Measurements from ENCODE around the gene ADGRA3. TPM values are rescaled to one million over a fixed set of nuclear protein-coding genes. Genes with fewer than 3 reads are reported as not detected.
A peak's percentile ranks its signal among the peaks of the same experiment; 100 is the strongest.
"Not testable (repeated sequence)": the region's sequence is repeated elsewhere in the genome, so short reads cannot be mapped to it uniquely, and the experiment has no call there.

ADGRA3 gene
- total and polyA plus RNA-seq, 5 donors: 15.6 to 40.4 (median 29.6) TPM

DNA sequence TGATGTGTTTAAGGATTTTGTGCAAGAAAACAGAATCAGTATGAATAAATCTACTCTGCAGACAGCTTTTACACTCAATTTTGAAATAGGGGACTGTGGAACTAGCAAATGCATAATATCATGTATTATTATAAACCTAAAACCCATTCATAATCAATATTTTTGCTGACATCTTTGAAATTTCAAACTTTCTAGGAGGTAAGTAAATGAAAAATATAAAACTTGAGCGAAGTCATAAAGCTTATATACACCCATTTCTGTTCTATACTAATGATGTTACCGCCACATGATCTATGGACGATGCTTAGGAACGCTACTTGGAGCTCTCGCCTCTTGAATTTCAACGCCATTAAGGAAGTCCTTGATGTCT is 38.1 kb downstream of the ADGRA3 start:
- WGBS: 72% methylated on average over 6 of the region's 6 CpGs
- intact Hi-C loops (cut with DNase I): no loop called here
- H3K27me3 ChIP-seq (ENCODE audit: control insufficient read depth, insufficient read depth): no peaks in the 10 kb centered on the region
- H3K9me3 ChIP-seq (ENCODE audit: control insufficient read depth, low read length): no peaks in the 10 kb centered on the region
- no peak for DNase-seq
- H3K4me1 ChIP-seq (ENCODE audit: control insufficient read depth, insufficient read depth, low read length): peaks cover 2% of the 10 kb centered on the region
- no peak for ATAC-seq
- no peak overlapping the region for H3K27ac ChIP-seq (ENCODE audit: low read length)
- no peak overlapping the region for H3K4me3 ChIP-seq (ENCODE audit: low read length)

DNA sequence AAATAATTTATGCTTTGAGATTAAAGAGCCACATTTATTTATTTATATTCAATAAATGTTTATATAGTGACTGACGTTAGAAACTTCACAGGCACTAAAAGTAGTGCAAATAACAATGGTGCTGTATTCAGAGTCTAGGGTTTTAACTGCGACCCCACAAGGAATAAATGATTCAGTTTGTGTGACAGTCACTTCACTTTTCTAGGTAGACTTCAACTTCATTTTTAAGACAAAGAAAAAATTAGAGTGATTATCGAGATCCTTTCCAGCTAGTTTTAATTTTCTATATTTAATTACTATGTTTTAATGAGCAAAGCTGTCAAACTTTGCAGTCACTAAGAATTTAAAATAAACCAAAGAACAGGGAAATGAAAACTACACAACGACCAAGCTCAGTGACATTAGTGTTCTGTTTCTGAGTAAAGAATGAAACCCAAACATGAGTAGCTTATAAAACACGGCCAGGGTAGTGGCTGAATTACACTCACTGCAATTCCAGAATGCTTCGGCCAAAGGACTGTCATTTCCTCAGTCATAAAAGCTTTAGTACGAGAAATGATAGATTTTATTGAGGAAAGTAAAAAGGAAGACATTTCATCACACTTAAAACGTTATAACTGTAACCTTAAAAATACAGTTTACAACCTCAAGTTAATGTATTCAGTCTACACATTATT is 38.6 kb downstream of the ADGRA3 start:
- no peaks in the 10 kb centered on the region for H3K27me3 ChIP-seq (ENCODE audit: control insufficient read depth, insufficient read depth)
- no peak overlapping the region for H3K4me3 ChIP-seq (ENCODE audit: low read length)
- no peak overlapping the region for H3K27ac ChIP-seq (ENCODE audit: low read length)
- 74% methylated on average over 8 of the region's 8 CpGs for WGBS
- no peak for DNase-seq
- no peaks in the 10 kb centered on the region for H3K9me3 ChIP-seq (ENCODE audit: control insufficient read depth, low read length)
- ATAC-seq: no peak
- intact Hi-C loops (cut with DNase I): no loop called here
- H3K4me1 ChIP-seq (ENCODE audit: control insufficient read depth, insufficient read depth, low read length): peaks cover 2% of the 10 kb centered on the region

DNA sequence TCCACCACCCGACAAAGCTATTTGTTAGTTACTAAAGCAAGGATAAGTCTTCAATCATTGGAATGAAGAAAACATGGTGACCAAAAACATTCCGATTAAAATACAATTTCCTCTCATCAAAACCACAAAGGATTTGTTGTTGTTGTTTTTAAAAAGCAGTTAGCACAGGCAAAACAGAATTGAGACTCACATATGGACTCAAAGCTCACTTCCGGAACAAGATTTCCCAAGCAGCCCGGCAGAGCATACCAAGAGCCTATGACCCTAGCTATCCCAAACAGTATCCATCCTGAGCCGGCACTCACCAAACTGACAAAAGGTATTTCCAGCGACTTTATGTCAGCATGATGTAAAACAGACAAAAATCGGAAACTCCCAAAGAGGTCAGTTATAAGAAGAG is 39.9 kb downstream of the ADGRA3 start:
- DNase-seq (no peak), ATAC-seq (no peak)
- peaks cover 2% of the 10 kb centered on the region for H3K4me1 ChIP-seq (ENCODE audit: control insufficient read depth, insufficient read depth, low read length)
- H3K27ac ChIP-seq (ENCODE audit: low read length): no peak overlapping the region
- H3K9me3 ChIP-seq (ENCODE audit: control insufficient read depth, low read length): no peaks in the 10 kb centered on the region
- H3K27me3 ChIP-seq (ENCODE audit: control insufficient read depth, insufficient read depth): no peaks in the 10 kb centered on the region
- no peak overlapping the region for H3K4me3 ChIP-seq (ENCODE audit: low read length)
- 91% methylated on average over 7 of the region's 7 CpGs for WGBS
- intact Hi-C loops (cut with DNase I): no loop called here

DNA sequence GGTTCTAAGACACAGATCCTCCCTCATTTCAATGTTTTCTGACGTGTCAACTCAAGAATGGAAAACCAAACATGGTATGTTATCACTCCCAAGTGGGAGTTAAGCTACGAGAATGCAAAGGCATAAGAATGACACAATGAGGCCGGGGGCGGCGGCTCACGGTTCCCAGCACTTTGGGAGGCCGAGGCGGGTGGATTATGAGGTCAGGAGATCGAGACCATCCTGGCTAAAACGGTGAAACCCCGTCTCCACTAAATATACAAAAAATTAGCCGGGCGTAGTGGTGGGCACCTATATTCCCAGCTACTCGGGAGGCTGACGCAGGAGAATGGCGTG is 40.6 kb downstream of the ADGRA3 start:
- H3K4me1 ChIP-seq (ENCODE audit: control insufficient read depth, insufficient read depth, low read length); ATAC-seq; H3K4me3 ChIP-seq (ENCODE audit: low read length); H3K9me3 ChIP-seq (ENCODE audit: control insufficient read depth, low read length); H3K27ac ChIP-seq (ENCODE audit: low read length); H3K27me3 ChIP-seq (ENCODE audit: control insufficient read depth, insufficient read depth); intact Hi-C loops (cut with DNase I); DNase-seq: not testable (repeated sequence)
- WGBS: 90% methylated on average over 16 of the region's 16 CpGs

DNA sequence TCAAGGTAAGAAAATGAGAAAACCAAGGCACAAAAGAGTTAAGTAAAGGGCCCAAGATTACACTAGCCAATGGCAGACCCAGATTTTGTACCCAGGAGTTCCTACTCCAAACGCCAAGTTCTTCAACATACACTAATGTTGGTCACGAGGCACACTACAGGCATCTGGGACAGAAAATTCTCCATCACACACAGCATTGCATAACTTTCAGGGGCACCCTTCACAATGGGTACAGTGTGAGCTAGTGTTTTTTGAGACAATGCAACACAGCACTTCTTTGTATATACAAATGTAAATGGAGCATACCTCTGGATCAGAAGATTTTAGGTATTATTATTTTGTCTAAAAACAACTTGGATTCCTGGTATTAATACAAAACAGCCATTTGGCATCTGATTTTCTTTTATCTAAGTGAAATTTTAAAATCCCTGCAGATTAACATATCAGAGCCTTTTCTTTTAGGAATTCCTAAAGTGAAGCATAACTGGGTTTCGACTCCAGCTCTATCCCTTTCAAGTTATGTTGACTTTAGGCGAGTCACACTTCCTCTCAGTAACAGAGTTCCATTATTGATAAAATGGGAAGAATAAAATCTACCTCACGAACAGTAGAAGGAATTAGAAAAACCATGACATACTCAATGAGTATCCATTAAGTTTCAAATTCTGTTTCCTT is 41.1 kb downstream of the ADGRA3 start:
- ATAC-seq (peak in 1 of 2 donors; percentile 27), DNase-seq (no peak)
- Histone ChIP-seq H3K9me3 (ENCODE audit: control insufficient read depth, low read length) (no peaks in the 10 kb centered on the region), H3K27ac (ENCODE audit: low read length) (no peak overlapping the region), H3K27me3 (ENCODE audit: control insufficient read depth, insufficient read depth) (no peaks in the 10 kb centered on the region), H3K4me1 (ENCODE audit: control insufficient read depth, insufficient read depth, low read length) (peaks cover 2% of the 10 kb centered on the region), H3K4me3 (ENCODE audit: low read length) (no peak overlapping the region)
- intact Hi-C loops (cut with DNase I): no loop called here
- WGBS: 67% methylated on average over 5 of the region's 5 CpGs

DNA sequence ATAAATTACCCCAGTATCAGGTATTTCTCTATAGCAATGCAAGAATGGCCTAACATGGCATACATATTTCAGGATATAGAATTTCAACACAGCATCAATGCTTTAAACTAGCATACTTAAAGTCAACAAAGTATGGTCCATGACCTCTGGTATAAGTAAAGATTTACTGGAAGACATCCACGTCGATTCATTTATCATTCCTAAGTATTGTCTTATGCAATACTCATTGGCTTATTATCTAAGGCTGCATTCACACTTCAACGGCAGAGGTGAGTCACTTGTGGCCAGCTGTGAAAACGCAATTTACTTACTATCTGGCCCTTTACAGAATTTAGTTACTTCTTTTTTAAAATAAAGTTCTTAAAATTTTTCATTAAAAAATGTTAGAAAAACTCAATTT is 42.6 kb downstream of the ADGRA3 start:
- Histone ChIP-seq H3K9me3 (ENCODE audit: control insufficient read depth, low read length) (no peaks in the 10 kb centered on the region), H3K27me3 (ENCODE audit: control insufficient read depth, insufficient read depth) (no peaks in the 10 kb centered on the region), H3K4me1 (ENCODE audit: control insufficient read depth, insufficient read depth, low read length) (peaks cover 2% of the 10 kb centered on the region), H3K27ac (ENCODE audit: low read length) (no peak overlapping the region), H3K4me3 (ENCODE audit: low read length) (no peak overlapping the region)
- DNase-seq: no peak
- WGBS: 47% methylated on average over 4 of the region's 4 CpGs
- intact Hi-C loops (cut with DNase I): no loop called here
- peak in 1 of 2 donors; percentile 36 for ATAC-seq

DNA sequence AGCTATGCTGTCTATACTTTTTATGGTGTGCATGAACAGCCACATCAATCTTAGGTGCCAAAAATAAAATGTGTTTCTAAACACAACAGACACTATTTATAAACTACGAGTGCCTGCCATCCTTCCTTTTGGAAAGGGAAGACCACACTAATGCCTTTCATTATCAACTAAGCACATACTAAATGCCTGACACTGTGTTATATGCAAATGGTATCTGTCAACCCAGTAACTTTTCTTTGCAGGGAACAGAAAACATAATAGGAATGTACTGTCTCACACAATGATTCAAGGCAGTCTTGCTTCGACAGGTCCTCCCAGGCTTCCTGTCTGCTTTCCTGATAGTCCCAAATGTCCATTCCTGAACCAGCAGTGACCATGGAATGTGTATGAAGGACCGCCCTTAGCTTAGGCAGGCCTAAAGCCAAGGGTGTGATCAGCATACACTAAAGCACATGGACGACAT is 43.8 kb downstream of the ADGRA3 start:
- ATAC-seq (peak; percentile 60 to 79), DNase-seq (no peak)
- Histone ChIP-seq H3K4me1 (ENCODE audit: control insufficient read depth, insufficient read depth, low read length) (peaks cover 2% of the 10 kb centered on the region), H3K4me3 (ENCODE audit: low read length) (no peak overlapping the region), H3K27ac (ENCODE audit: low read length) (peak overlapping the region; percentile 95), H3K9me3 (ENCODE audit: control insufficient read depth, low read length) (no peaks in the 10 kb centered on the region), H3K27me3 (ENCODE audit: control insufficient read depth, insufficient read depth) (no peaks in the 10 kb centered on the region)
- intact Hi-C loops (cut with DNase I): no loop called here
- WGBS: 60% methylated on average over 4 of the region's 4 CpGs

DNA sequence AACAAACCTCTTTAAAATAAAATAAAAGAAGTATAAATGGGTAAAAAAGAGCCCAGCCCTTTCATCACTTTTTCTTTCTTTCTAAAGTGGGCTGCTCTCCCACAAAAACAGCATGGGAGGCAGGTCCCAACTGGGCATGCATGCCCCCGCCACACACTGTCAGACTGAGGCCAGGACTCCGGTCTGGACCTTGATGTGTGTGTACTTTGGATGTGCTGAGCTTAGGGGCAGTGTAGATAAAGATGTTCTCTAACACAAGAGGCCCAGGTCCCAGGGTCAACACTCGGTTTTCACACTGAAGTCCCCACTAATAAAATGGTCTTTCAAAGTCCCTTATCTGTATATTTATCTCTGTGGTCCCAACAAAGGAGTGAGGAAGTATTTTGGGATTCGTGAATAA is 44.4 kb downstream of the ADGRA3 start:
- DNase-seq (peak in 1 of 3 donors; percentile 53), ATAC-seq (peak; percentile 45 to 73)
- WGBS: 69% methylated on average over 4 of the region's 4 CpGs
- no peak overlapping the region for H3K4me3 ChIP-seq (ENCODE audit: low read length)
- no peaks in the 10 kb centered on the region for H3K27me3 ChIP-seq (ENCODE audit: control insufficient read depth, insufficient read depth)
- H3K27ac ChIP-seq (ENCODE audit: low read length): peak overlapping the region; percentile 57
- H3K4me1 ChIP-seq (ENCODE audit: control insufficient read depth, insufficient read depth, low read length): peaks cover 2% of the 10 kb centered on the region
- intact Hi-C loops (cut with DNase I): no loop called here
- H3K9me3 ChIP-seq (ENCODE audit: control insufficient read depth, low read length): no peaks in the 10 kb centered on the region

DNA sequence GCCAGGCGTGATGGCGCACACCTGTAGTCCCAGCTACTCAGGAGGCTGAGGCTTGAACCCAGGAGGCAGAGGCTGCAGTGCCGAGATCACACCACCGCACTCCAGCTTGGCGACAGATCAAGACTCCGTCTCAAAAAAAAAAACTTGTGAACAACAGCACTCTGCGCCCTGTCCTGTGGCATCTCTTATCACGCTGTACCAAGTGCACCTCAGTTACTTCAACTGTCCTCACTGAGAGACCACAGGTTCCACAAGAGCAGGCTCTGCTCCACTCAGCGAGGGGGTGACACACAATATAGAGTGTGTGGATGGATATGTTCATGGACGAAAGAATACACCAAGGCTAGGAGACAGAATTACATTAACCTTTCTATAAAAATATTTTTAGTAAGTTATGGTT is 49.3 kb downstream of the ADGRA3 start:
- Histone ChIP-seq H3K4me1 (ENCODE audit: control insufficient read depth, insufficient read depth, low read length) (no peaks in the 10 kb centered on the region), H3K9me3 (ENCODE audit: control insufficient read depth, low read length) (no peaks in the 10 kb centered on the region), H3K27ac (ENCODE audit: low read length) (no peak overlapping the region), H3K27me3 (ENCODE audit: control insufficient read depth, insufficient read depth) (no peaks in the 10 kb centered on the region), H3K4me3 (ENCODE audit: low read length) (no peak overlapping the region)
- DNase-seq (no peak), ATAC-seq (peak; percentile 37 to 65)
- intact Hi-C loops (cut with DNase I): no loop called here
- 76% methylated on average over 10 of the region's 10 CpGs for WGBS

DNA sequence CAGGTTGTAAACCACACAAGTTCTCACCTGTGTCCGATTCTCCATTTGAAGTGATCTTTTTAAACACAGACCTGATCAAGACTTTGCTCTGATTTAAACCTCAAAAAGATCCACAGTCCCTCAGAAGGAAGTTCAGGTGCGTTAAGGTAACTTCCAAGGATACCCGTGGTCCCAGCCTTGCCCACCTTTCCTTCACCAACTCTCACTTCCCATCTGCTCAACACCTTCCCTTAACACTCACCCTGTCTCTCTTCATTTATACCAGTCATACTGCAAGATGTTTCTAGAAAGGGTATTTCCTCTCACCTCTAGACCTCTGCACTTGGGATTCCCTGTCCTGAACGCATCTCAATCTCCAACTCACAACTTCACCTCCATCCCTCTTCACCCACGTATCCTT is 49.9 kb downstream of the ADGRA3 start:
- H3K27ac ChIP-seq (ENCODE audit: low read length): no peak overlapping the region
- DNase-seq: no peak
- H3K4me3 ChIP-seq (ENCODE audit: low read length): no peak overlapping the region
- no peaks in the 10 kb centered on the region for H3K4me1 ChIP-seq (ENCODE audit: control insufficient read depth, insufficient read depth, low read length)
- no peak for ATAC-seq
- WGBS: 95% methylated on average over 5 of the region's 5 CpGs
- intact Hi-C loops (cut with DNase I): no loop called here
- H3K27me3 ChIP-seq (ENCODE audit: control insufficient read depth, insufficient read depth): no peaks in the 10 kb centered on the region
- H3K9me3 ChIP-seq (ENCODE audit: control insufficient read depth, low read length): no peaks in the 10 kb centered on the region

DNA sequence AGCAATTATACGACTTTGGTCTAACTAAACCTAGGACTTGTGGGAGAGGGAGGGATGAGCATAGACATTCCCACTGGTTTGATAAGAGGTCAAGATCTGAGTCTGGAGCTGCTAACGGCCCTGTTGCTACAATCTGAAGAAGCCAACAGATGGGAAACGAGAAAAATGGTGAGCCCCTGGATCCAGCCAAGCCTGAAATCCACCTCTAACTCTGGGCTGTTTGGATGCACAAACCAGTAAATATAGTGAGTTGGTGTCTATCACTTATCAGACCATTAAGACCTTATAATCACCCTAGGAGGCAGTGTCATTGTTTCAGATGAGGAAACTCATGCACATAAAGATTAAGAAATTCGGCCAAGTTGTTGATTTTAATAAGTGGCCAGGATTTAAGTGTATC is 50.5 kb downstream of the ADGRA3 start:
- intact Hi-C loops (cut with DNase I): no loop called here
- Histone ChIP-seq H3K9me3 (ENCODE audit: control insufficient read depth, low read length) (no peaks in the 10 kb centered on the region), H3K4me1 (ENCODE audit: control insufficient read depth, insufficient read depth, low read length) (no peaks in the 10 kb centered on the region), H3K27me3 (ENCODE audit: control insufficient read depth, insufficient read depth) (no peaks in the 10 kb centered on the region), H3K27ac (ENCODE audit: low read length) (no peak overlapping the region), H3K4me3 (ENCODE audit: low read length) (no peak overlapping the region)
- no peak for ATAC-seq
- no peak for DNase-seq
- 88% methylated on average over 4 of the region's 4 CpGs for WGBS

Measured in right cardiac atrium (tissue), 5 donors.